Caki2 (cell line): ENCODE measurements around the gene COPS6. TPM values are rescaled to one million over a fixed set of nuclear protein-coding genes. Genes with fewer than 3 reads are reported as not detected.

Experiments
- total RNA-seq: library from RNA; depleted of rRNA; stranded (reverse); fragments of >200 nt; shearing (Covaris generic); gene quantifications from 2 replicates; pipeline ENCODE4 v1.2.3, GENCODE V29; 2014; ENCODE audit warnings: low replicate concordance; rRNA removed

The COPS6 gene
- total RNA-seq, 1 experiment from 2014 or later = 92.5 TPM

Other genes with a start within 250 kb of the COPS6 start
- not detected in 2 replicates for gene OR2AE1, start 211.9 kb upstream of the COPS6 start, total RNA-seq
- gene TRIM4, start 169.4 kb upstream of the COPS6 start, total RNA-seq = 15.5 and 19.3 TPM in 2 replicates
- gene GJC3, start 159.3 kb upstream of the COPS6 start, total RNA-seq = not detected in 2 replicates
- 1.1 TPM in 1 of 2 replicates, not detected in the other for gene AZGP1, start 112.9 kb upstream of the COPS6 start, total RNA-seq
- gene ZKSCAN1, start 73.4 kb upstream of the COPS6 start, total RNA-seq = 20.3 and 23.0 TPM in 2 replicates
- gene ZSCAN21, start 39.2 kb upstream of the COPS6 start, total RNA-seq = 1.0 and 4.4 TPM in 2 replicates
- gene ZNF3, start 7.2 kb upstream of the COPS6 start, total RNA-seq = 47.7 and 51.4 TPM in 2 replicates
- 225 and 243 TPM in 2 replicates for gene MCM7, start 12.4 kb downstream of the COPS6 start, total RNA-seq
- gene AP4M1, start 12.7 kb downstream of the COPS6 start, total RNA-seq = 25.8 and 28.1 TPM in 2 replicates
- gene TAF6, start 30.4 kb downstream of the COPS6 start, total RNA-seq = 17.8 and 29.7 TPM in 2 replicates
- gene CNPY4, start 30.7 kb downstream of the COPS6 start, total RNA-seq = 9.5 and 25.8 TPM in 2 replicates
- 0.52 and 2.5 TPM in 2 replicates for gene MBLAC1, start 38.0 kb downstream of the COPS6 start, total RNA-seq
- 63.0 and 126 TPM in 2 replicates for gene LAMTOR4, start 59.9 kb downstream of the COPS6 start, total RNA-seq
- 2.2 and 2.3 TPM in 2 replicates for gene TRAPPC14, start 69.8 kb downstream of the COPS6 start, total RNA-seq
- not detected in 2 replicates for gene GAL3ST4, start 79.6 kb downstream of the COPS6 start, total RNA-seq
- gene GPC2, start 88.4 kb downstream of the COPS6 start, total RNA-seq = 1.4 and 1.6 TPM in 2 replicates
- gene STAG3, start 88.9 kb downstream of the COPS6 start, total RNA-seq = not detected in 2 replicates
- 1.4 TPM in 1 of 2 replicates, not detected in the other for gene PVRIG, start 131.0 kb downstream of the COPS6 start, total RNA-seq
- not detected in 2 replicates for gene SPDYE3, start 218.7 kb downstream of the COPS6 start, total RNA-seq